Chondrocyte (in vitro differentiated cells): Measurements from ENCODE around the gene AGBL4. TPM values are rescaled to one million over a fixed set of nuclear protein-coding genes. Genes with fewer than 3 reads are reported as not detected.

ENCODE experiments used
- DNase-seq: peaks from one replicate; pipeline ENCODE4 v3.0.0; 2021; ENCODE audit warnings: mixed read lengths, low spot score
- H3K27ac Mint-ChIP-seq: one replicate; pipeline ENCODE4 v1.8.0; 2021; ENCODE audit warnings: mild to moderate bottlenecking, moderate library complexity, mixed read lengths; ENCODE audit not compliant: unreplicated experiment
- H3K27me3 Mint-ChIP-seq: 2 replicates; pipeline ENCODE4 v1.8.0; 2021; ENCODE audit warnings: low read depth, mixed read lengths
- H3K36me3 Mint-ChIP-seq: 2 replicates; pipeline ENCODE4 v1.8.0; 2021; ENCODE audit warnings: low read depth, mixed read lengths
- H3K4me1 Mint-ChIP-seq: 2 replicates; pipeline ENCODE4 v1.8.0; 2021; ENCODE audit warnings: low read depth, mild to moderate bottlenecking, mixed read lengths
- H3K4me3 Mint-ChIP-seq: one replicate; pipeline ENCODE4 v1.8.0; 2021; ENCODE audit warnings: mild to moderate bottlenecking, moderate library complexity, mixed read lengths; ENCODE audit not compliant: unreplicated experiment
- H3K9me3 Mint-ChIP-seq: 2 replicates; pipeline ENCODE4 v1.8.0; 2021; ENCODE audit warnings: low read depth, mixed read lengths
- CTCF ChIP-seq: fragments of 200-600 bp; sonication (generic); IDR thresholded peaks from 2 replicates; pipeline ENCODE4 v1.5.0; 2021; ENCODE audit warnings: antibody characterized with exemption, mild to moderate bottlenecking, moderate library complexity
- total RNA-seq: library from RNA; stranded (reverse); gene quantifications from 3 replicates; pipeline ENCODE4 v1.2.1, GENCODE V29; 2021

The AGBL4 gene
- total RNA-seq, 1 donor from 2014 or later: not detected

- Mint-ChIP-seq H3K4me3 (no peak overlapping the region), H3K4me1 (no peaks in the 10 kb centered on the region), H3K27me3 (peaks cover 23% of the 10 kb centered on the region), H3K9me3 (no peaks in the 10 kb centered on the region), H3K36me3 (no peaks in the 10 kb centered on the region), H3K27ac (no peak overlapping the region)
- TF ChIP-seq CTCF: no peak
- DNase-seq: no peak
Measured at GRCh38 chr1:48506870-48507269, 1516.9 kb downstream of the AGBL4 start.

- DNase-seq: no peak
- no peak for TF ChIP-seq CTCF
- peaks cover 3% of the 10 kb centered on the region for H3K27me3 Mint-ChIP-seq
- no peak overlapping the region for H3K27ac Mint-ChIP-seq
- no peaks in the 10 kb centered on the region for H3K36me3 Mint-ChIP-seq
- H3K4me1 Mint-ChIP-seq: peaks cover 5% of the 10 kb centered on the region
- H3K9me3 Mint-ChIP-seq: no peaks in the 10 kb centered on the region
- no peak overlapping the region for H3K4me3 Mint-ChIP-seq
Measured at GRCh38 chr1:48500541-48501450, 1523.0 kb downstream of the AGBL4 start.

DNA sequence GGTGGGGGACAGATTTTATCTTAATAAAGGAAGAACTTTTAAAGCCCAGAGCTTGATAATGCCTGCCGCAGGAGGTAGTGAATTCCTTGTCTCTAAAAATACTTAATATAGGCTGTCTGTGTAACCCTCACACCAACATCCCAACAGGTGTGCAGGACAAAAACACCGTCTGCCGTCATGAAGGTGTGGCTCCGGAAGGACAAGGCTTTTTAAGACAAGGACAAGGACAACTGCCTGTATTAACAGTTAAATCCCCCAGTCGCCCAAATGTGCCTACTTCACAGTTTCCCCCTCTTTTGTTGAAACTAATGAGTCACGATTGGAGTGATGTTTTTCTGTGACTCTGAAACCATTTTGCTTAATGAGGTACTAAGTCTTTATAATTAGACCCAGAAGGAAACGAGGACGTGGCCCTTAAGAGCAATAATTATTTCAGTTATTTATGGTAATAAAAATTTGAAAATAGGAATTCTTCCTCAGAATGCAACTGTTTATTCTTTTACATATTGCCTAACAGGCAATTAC is 1524.5 kb downstream of the AGBL4 start:
- H3K9me3 Mint-ChIP-seq: no peaks in the 10 kb centered on the region
- peaks cover 2% of the 10 kb centered on the region for H3K27me3 Mint-ChIP-seq
- no peak for TF ChIP-seq CTCF
- H3K4me3 Mint-ChIP-seq: no peak overlapping the region
- H3K27ac Mint-ChIP-seq: no peak overlapping the region
- no peaks in the 10 kb centered on the region for H3K36me3 Mint-ChIP-seq
- H3K4me1 Mint-ChIP-seq: peaks cover 18% of the 10 kb centered on the region
- no peak for DNase-seq

DNA sequence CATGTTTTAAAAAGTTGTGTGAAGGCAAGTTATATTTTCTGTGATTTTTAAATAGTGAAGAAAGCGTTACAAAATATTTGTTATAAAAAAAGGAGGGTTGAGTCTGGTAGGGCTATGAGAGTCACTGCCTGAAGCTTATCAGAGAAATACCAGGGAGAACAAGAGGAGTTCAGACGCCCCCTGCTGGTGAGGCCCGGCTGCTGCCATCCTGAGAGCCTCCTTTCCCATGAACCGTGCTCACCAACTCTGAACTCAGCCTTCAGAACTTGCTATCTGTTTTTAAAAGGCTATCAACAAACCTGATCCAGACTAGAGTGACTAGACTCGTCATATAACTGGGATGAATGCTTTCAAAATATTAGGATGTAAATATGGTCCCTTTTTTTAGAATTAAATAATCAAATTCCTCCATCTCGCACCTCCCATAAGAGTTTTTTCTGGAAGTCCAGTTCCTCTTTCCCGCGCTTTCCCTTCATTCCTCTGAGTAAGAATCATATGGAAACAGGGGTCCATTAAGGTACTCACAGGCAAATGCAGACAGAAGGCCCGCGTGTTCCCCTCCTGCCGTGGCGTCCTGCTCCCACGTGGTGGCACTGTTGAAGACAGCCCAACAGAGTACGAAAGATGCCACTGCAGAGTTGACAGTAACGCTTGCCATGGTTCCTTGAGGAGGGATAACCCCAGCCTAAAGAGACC is 1525.5 kb downstream of the AGBL4 start:
- Mint-ChIP-seq H3K4me3 (no peak overlapping the region), H3K27ac (no peak overlapping the region)

More for the DNA sequence above, 1525.5 kb downstream of the AGBL4 start:
- no peaks in the 10 kb centered on the region for H3K36me3 Mint-ChIP-seq
- TF ChIP-seq CTCF: peak; percentile 95
- H3K9me3 Mint-ChIP-seq: no peaks in the 10 kb centered on the region
- DNase-seq: no peak
- peaks cover 1% of the 10 kb centered on the region for H3K27me3 Mint-ChIP-seq
- peaks cover 28% of the 10 kb centered on the region for H3K4me1 Mint-ChIP-seq
